GM19351 (cell line): ENCODE measurements around the gene CTNNA2.

Experiments
- ATAC-seq: cut with Tn5 transposase; IDR thresholded peaks from one replicate; pipeline ENCODE4 v1.9.1; 2021; ENCODE audit warnings: mild to moderate bottlenecking, moderate library complexity; ENCODE audit not compliant: unreplicated experiment

The CTNNA2 gene

GRCh38 chr2:80501874-80502624 lies 989.2 kb downstream of the CTNNA2 start:
- ATAC-seq = no peak

DNA sequence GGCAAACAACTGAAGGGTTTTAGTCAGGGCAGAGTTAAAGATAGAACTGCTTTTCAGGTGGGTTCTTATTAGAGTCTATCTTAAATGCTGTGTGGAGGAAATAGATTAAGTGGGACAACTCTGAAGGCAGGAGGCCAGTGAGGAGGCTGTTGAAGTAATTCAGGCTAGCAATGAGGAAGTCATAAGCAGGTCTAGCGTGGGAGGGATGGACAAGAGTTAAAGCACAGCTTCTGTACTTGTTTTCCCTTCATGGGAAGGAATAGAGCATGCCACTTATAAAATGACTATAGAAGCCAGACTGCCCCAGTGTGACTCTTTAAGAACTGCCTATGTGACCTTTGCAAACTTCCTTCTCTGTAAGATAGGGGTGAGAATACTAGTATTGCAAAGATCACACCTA lies 993.7 kb downstream of the CTNNA2 start:
- no peak for ATAC-seq

- no peak for ATAC-seq
Measured at GRCh38 chr2:80510716-80511115, 997.9 kb downstream of the CTNNA2 start.

- no peak for ATAC-seq
Measured at GRCh38 chr2:80515964-80516363, 1003.1 kb downstream of the CTNNA2 start.

DNA sequence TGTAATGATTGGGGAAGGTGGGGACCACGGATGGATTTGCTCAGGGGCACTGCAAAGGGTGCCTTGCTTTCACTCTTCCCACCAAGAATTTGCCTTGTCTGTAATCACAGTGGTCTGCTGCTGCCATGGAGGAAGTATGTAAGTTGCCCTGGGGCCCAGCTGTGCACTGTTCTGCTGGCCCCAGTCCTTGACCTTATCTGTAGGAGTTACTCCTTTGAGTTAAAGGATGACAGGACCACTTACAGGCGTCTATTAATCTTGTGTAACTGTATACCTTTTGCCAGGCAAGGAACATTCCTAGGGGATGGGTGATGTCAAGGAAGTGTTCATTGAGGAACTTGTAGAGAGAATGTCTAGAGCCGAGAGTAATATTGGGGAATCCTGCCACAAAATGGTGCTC lies 1004.5 kb downstream of the CTNNA2 start:
- no peak for ATAC-seq

DNA sequence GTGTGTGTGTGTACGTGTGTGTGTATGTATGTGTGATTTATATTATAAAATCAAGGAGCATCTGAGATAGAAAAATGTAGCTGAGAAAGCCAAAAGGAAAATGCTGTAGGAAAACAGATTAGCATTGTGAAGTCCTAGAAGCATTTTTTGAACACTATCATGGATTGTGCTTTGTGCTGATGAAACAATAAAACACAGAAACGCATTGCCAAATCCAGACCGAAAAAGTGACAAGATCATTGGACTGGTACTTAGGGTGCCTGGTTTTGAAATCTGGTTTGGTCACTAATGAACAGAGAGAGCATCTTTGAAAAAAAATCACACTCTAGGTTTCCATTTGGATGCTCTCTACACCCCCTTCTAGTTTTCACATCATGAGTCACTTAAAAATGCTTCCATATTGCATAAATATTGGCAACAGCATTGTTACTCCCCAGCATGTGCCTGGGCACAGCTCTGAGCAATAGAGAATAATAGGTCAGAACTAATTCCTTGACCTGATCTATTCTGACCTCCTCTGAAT lies 1006.3 kb downstream of the CTNNA2 start:
- no peak for ATAC-seq

DNA sequence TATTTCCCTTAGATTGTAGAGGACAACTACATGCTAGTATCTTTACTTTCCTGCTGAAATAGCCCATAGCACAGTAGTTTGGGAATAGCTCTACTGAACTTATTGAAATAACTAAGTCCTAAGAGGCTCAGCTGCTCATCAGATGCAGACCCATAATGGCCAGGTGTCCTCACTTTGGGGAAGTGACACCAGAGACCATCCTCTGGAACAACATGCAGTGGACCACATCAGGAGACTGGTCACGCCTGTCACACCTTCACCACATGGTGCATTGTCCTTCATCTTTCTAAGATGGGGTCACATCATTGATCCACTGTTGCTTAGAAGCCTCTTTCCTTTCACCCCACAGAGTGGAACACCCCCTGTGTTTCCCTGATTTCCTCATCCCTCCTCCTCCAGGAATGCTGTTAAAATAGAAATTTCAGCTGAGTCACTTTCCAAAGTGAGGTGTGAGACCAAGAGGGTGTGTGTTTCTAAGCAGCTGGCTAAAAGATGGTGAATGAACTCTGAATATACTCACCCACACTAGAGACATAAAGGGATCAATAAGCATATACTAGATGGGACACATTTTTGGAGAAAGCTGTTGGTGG lies 1006.9 kb downstream of the CTNNA2 start:
- no peak for ATAC-seq

- ATAC-seq = peak; percentile 59
Measured at GRCh38 chr2:80525152-80525551, 1012.3 kb downstream of the CTNNA2 start.

GRCh38 chr2:80527119-80527518 lies 1014.3 kb downstream of the CTNNA2 start:
- no peak for ATAC-seq

- ATAC-seq = peak; percentile 26
Measured at GRCh38 chr2:80529466-80530165, 1016.8 kb downstream of the CTNNA2 start.

DNA sequence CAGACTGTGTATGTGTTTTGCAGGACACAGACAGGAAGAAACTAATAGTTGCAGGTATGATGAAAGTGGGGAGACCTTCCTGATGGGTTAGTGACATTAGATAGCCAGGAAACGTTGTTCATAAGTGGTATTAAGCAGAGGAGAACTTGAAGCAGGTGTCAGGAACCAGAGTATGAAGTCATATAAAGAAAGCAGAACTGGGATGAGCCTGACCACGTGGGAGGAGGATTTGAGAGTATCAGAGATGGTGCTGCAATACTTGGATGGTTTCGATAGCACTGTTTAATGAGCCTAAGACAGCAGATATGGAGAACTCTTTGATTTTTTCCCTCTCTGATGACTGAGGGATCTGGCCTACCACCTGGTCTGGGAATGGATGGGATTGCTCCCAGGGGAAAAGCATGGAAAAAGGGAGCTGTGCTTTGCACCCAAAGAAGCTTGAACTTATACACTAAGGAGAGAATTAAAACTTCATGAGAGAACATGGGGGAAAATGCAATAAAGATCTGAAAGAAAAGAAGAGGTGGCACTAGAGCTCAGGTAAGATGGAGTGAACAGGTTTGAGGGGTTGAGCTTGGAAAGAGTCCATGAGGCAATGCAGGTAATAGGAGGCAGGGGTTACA lies 1017.7 kb downstream of the CTNNA2 start:
- peak; percentile 50 for ATAC-seq

- ATAC-seq = no peak
Measured at GRCh38 chr2:80531319-80531718, 1018.5 kb downstream of the CTNNA2 start.

DNA sequence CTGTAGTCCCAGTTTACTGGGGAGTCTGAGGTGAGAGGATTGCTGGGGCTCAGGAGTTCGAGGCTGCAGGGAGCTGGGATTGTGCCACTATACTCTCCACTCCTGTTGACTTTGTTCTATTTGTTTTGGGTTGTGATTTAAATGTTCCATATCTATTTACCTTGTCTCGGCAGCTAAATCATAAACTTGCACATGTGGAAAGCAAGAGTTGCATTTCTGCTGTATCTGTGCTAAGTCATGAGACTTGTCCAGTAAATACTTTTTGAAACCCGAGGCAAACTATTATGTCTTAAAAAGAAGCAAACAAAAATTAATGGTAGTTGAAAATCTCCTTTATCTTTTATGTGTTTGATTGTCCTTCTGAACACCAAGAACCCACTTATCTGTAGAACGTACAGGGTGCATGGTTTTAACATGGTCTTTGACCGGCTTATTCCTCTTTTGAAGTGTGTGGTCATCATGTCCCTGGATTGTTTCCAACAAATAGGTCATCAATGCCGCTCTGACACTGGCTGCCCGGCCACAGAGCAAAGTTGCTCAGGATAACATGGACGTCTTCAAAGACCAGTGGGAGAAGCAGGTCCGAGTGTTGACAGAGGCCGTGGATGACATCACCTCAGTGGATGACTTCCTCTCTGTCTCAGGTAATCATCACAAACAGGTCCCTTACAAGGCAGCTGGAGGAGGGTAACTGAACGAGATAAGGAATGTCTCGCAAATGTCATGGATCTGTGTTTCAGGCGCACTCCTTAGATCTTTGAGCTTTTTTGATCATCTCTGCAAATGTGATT lies 1032.8 kb downstream of the CTNNA2 start:
- ATAC-seq = no peak

DNA sequence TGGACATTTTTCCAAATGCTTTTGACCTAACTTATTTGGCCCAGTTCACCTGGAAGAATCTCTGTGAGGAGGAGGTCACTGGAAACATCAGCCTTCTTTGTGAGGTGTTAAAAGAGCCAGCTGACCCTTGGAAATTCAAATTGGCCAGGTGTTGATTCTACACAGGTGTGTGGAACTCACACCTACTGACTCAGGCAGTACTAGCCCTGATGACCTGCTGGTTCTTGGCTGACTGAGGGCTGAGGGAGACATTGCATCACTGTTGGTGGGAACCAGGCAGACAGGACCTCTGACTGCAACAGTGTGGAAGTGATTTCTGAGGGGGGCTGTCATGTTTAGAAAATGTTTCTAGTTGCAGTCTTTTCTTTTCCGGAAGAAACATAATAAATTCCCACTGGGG lies 1033.9 kb downstream of the CTNNA2 start:
- no peak for ATAC-seq

GRCh38 chr2:80547344-80547743 lies 1034.5 kb downstream of the CTNNA2 start:
- no peak for ATAC-seq

DNA sequence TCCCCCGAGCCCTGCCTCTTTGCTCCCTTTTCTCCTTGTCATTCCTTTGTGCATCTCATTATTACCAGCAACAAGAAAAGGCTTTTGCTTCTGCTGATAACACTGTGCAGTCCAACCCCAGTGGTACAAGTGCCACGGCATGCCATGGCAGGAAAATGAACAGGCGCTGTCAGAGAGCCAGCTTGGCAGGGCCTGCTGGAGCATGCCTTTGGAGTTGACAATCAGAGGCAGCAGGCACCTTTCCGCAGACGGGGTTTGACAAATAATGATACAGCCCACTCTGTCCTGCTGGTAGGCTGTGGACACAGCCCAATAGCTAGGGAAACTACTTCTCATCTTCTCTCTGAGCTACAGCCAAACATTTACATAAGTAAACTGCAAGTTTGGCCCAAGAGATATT lies 1035.6 kb downstream of the CTNNA2 start:
- no peak for ATAC-seq

DNA sequence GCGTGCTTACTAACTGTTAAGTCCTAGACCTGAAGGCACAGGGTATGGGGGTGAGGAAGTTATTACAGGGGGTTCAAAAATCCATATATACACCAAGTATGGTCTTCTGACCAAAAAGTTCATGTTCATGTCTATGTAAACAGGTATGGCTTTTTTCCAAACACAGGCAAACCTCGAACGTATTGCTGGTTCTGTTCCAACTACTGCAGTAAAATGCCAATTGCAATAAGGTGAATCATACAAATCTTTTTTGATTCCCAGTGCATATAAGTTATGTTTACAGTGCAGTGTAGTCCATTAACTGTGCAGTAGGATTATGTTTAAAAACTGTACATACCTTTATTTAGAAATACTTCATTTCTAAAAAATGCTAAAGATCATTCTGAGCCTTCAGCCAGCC lies 1037.0 kb downstream of the CTNNA2 start:
- no peak for ATAC-seq

GRCh38 chr2:80560326-80560725 lies 1047.5 kb downstream of the CTNNA2 start:
- ATAC-seq = no peak

DNA sequence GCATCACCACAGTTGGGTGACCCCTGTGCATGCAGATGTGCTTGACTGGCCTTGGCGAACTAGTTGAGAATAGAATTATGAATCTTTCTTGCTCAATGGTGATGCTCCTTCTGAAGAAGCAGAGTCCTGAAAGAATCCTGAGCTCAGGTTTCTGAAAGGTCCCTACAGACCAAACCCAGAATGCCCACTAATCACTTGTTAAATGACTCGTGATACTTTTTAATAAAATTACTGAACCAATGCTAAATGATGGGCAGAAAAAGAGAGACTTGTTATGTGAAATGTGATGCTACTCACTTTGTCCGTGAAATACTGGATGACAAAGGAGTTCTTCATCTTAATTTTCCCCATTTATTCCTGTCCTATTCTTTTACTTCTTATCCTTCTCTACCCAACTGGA lies 1055.2 kb downstream of the CTNNA2 start:
- ATAC-seq = no peak

GRCh38 chr2:80573167-80573566 lies 1060.3 kb downstream of the CTNNA2 start:
- no peak for ATAC-seq

DNA sequence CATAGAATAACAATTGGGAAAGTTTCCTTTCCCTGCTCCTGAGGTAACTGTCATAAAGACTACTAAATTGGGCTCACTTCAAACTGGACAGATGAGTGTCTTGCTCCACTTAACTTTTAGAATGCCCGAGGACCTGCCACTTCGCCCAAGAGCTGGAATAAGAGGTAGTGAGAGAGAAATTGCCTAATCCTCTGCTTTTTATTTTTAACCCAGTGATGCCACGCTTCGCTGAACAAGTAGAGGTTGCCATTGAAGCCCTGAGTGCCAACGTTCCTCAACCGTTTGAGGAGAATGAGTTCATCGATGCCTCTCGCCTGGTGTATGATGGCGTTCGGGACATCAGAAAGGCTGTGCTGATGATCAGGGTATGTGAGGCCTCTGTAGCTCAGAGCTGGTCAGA lies 1061.1 kb downstream of the CTNNA2 start:
- ATAC-seq = no peak
